Left lung (tissue), 10 donors: ENCODE data around the gene SLC26A11. TPM values are rescaled to one million over a fixed set of nuclear protein-coding genes. Genes with fewer than 3 reads are reported as not detected.

Experiments
- ATAC-seq: fragments of 200-7000 bp; cut with Tn5 transposase; one replicate; pipeline ENCODE4 v1.9.1; 2020; ENCODE audit warnings: moderate library complexity
- DNase-seq, 4 donors: peaks; one replicate each; pipeline ENCODE4 v3.0.0-alpha.2; 2013 to 2020
- H3K27ac ChIP-seq, 2 donors: fragments of 200-600 bp; sonication (generic) in 1 of 2; one replicate each; pipeline versions ENCODE4 v1.5.0 to v1.8.0; 2020 to 2021
- H3K27me3 ChIP-seq, 2 donors: fragments of 200-600 bp; sonication (generic) in 1 of 2; one replicate each; pipeline versions ENCODE4 v1.5.0 to v1.8.0; 2020 to 2021
- H3K36me3 ChIP-seq, 2 donors: fragments of 200-600 bp; sonication (generic) in 1 of 2; one replicate each; pipeline versions ENCODE4 v1.5.0 to v1.8.0; 2020 to 2021
- H3K4me1 ChIP-seq, 2 donors: fragments of 200-600 bp; one replicate each; pipeline ENCODE4 v1.8.0; 2021
- H3K4me3 ChIP-seq, 2 donors: fragments of 200-600 bp; sonication (generic) in 1 of 2; one replicate each; pipeline versions ENCODE4 v1.5.0 to v1.8.0; 2020 to 2021; ENCODE audit warnings: mild to moderate bottlenecking in 1 of 2
- H3K9me3 ChIP-seq, 2 donors: fragments of 200-600 bp; sonication (generic) in 1 of 2; one replicate each; pipeline versions ENCODE4 v1.5.0 to v1.8.0; 2020 to 2021
- CTCF ChIP-seq, 2 donors: fragments of 200-600 bp; sonication (generic) in 1 of 2; IDR thresholded peaks; one replicate each; pipeline versions ENCODE4 v1.5.0 to v1.8.0; 2021; ENCODE audit warnings: antibody characterized with exemption in 2 of 2
- intact Hi-C, 2 donors: fragments of 100-400 bp; cut with DNase I; formaldehyde crosslinking; loops; one replicate each; pipeline versions ENCODE4 v1.11.2 to v1.14.2; 2022
- polyA plus RNA-seq, 6 donors: library from polyadenylated mRNA; unstranded; fragments of 120-200 nt; gene quantifications; one replicate each; pipeline ENCODE4 v1.2.1, GENCODE V29; 2013; ENCODE audit not compliant: insufficient read length in 6 of 6
- total RNA-seq, 2 donors: library from RNA; stranded (reverse); fragmentation: NEBNext Ultra II Directional; extraction: Animal tissue kit (Norgen Biotek cat#: 25700); gene quantifications; one replicate each; pipeline ENCODE4 v1.2.1, GENCODE V29; 2021
- donor health status: DM: no; HTN: yes; CAD: no.
- donor health status: DM: no; HTN: no; CAD: no.

SLC26A11 gene
- total and polyA plus RNA-seq, 8 donors: 22.3 to 36.0 (median 24.6) TPM

- Histone ChIP-seq H3K9me3 (no peaks in the 10 kb centered on the region), H3K27ac (no peak overlapping the region), H3K36me3 (no peaks in the 10 kb centered on the region), H3K4me3 (no peak overlapping the region), H3K27me3 (no peaks in the 10 kb centered on the region), H3K4me1 (peaks cover 0 to 3% of the 10 kb centered on the region in 2 donors)
- ATAC-seq: no peak
- no peak for DNase-seq
- TF ChIP-seq CTCF (IDR thresholded peaks at IDR 0.05): no peak
- intact Hi-C loops: no loop called here
Observed at GRCh38 chr17:80182845-80183223, 37.4 kb upstream of the SLC26A11 start.

- Histone ChIP-seq H3K36me3 (no peaks in the 10 kb centered on the region), H3K4me3 (no peak overlapping the region), H3K9me3 (no peaks in the 10 kb centered on the region), H3K4me1 (peaks cover 0 to 11% of the 10 kb centered on the region in 2 donors), H3K27ac (no peak overlapping the region), H3K27me3 (no peaks in the 10 kb centered on the region)
- DNase-seq (no peak), ATAC-seq (no peak)
- no peak for TF ChIP-seq CTCF (IDR thresholded peaks at IDR 0.05)
- intact Hi-C loops: no loop called here
Observed at GRCh38 chr17:80183581-80184422, 36.4 kb upstream of the SLC26A11 start.

- H3K4me1 ChIP-seq: peaks cover 0 to 11% of the 10 kb centered on the region in 2 donors
- H3K9me3 ChIP-seq: no peaks in the 10 kb centered on the region
- no peak overlapping the region for H3K4me3 ChIP-seq
- H3K27ac ChIP-seq: no peak overlapping the region
- no peaks in the 10 kb centered on the region for H3K36me3 ChIP-seq
- ATAC-seq (no peak), DNase-seq (no peak)
- intact Hi-C loops: no loop called here
- H3K27me3 ChIP-seq: no peaks in the 10 kb centered on the region
- no peak for TF ChIP-seq CTCF (IDR thresholded peaks at IDR 0.05)
Observed at GRCh38 chr17:80184423-80184714, 35.9 kb upstream of the SLC26A11 start.

- no peaks in the 10 kb centered on the region for H3K27me3 ChIP-seq
- H3K4me3 ChIP-seq: no peak overlapping the region
- no peaks in the 10 kb centered on the region for H3K9me3 ChIP-seq
- H3K36me3 ChIP-seq: no peaks in the 10 kb centered on the region
- no peak for DNase-seq
- TF ChIP-seq CTCF (IDR thresholded peaks at IDR 0.05): no peak
- H3K27ac ChIP-seq: no peak overlapping the region
- no peak for ATAC-seq
- peaks cover 0 to 11% of the 10 kb centered on the region in 2 donors for H3K4me1 ChIP-seq
- intact Hi-C loops: no loop called here
Observed at GRCh38 chr17:80185968-80186367, 34.3 kb upstream of the SLC26A11 start.

GRCh38 chr17:80187090-80187489, 33.1 kb upstream of the SLC26A11 start:
- H3K27ac ChIP-seq: peak overlapping the region in 1 of 2 donors; percentile 24
- peak overlapping the region in 1 of 2 donors; percentile 4 for H3K4me3 ChIP-seq
- ATAC-seq: peak; percentile 35

More at GRCh38 chr17:80187090-80187489, 33.1 kb upstream of the SLC26A11 start:
- Histone ChIP-seq H3K27me3 (peaks cover 0 to 4% of the 10 kb centered on the region in 2 donors), H3K9me3 (no peaks in the 10 kb centered on the region), H3K36me3 (no peaks in the 10 kb centered on the region), H3K4me1 (peaks cover 4 to 19% of the 10 kb centered on the region in 2 donors)
- DNase-seq: no peak
- no peak for TF ChIP-seq CTCF (IDR thresholded peaks at IDR 0.05)
- intact Hi-C loops: no loop called here
